GM23338 (cell line): ENCODE data around the gene LAP3. TPM values are rescaled to one million over a fixed set of nuclear protein-coding genes. Genes with fewer than 3 reads are reported as not detected.

Experiments used
- ATAC-seq: fragments of 200-7000 bp; cut with Tn5 transposase; 3 replicates; pipeline ENCODE4 v1.9.1; 2020
- DNase-seq: peaks from one replicate; pipeline ENCODE4 v3.0.0-alpha.2; 2015; ENCODE audit warnings: low spot score
- H2AFZ ChIP-seq: fragments of 200-600 bp; sonication (generic); 2 replicates; pipeline ENCODE4 v1.8.0; 2016; ENCODE audit warnings: antibody characterized with exemption, mild to moderate bottlenecking, moderate library complexity
- H3F3A ChIP-seq: fragments of 200-600 bp; sonication (generic); replicated peaks from 2 replicates; pipeline ENCODE4 v1.8.0; 2017; ENCODE audit warnings: antibody characterized with exemption, mixed run types, low read depth
- H3K27ac ChIP-seq: fragments of 200-600 bp; sonication (generic); 2 replicates; pipeline ENCODE4 v1.6.1; 2016; ENCODE audit warnings: low read depth
- H3K27me3 ChIP-seq: fragments of 200-600 bp; sonication (generic); 2 replicates; pipeline ENCODE4 v1.8.0; 2016; ENCODE audit warnings: mild to moderate bottlenecking, mixed run types, moderate library complexity; ENCODE audit not compliant: insufficient read depth
- H3K36me3 ChIP-seq: fragments of 200-600 bp; sonication (generic); 2 replicates; pipeline ENCODE4 v1.8.0; 2016; ENCODE audit warnings: mild to moderate bottlenecking; ENCODE audit not compliant: insufficient read depth
- H3K4me1 ChIP-seq: fragments of 200-600 bp; sonication (generic); 2 replicates; pipeline ENCODE4 v1.8.0; 2016; ENCODE audit warnings: mild to moderate bottlenecking, moderate library complexity; ENCODE audit not compliant: insufficient read depth
- H3K4me2 ChIP-seq: fragments of 200-600 bp; sonication (generic); 2 replicates; pipeline ENCODE4 v1.7.1; 2017; ENCODE audit warnings: mixed run types
- H3K4me3 ChIP-seq: fragments of 200-600 bp; sonication (generic); 2 replicates; pipeline ENCODE4 v1.6.1; 2016; ENCODE audit warnings: mixed run types
- H3K79me2 ChIP-seq: fragments of 200-600 bp; sonication (generic); replicated peaks from 2 replicates; pipeline ENCODE4 v1.8.0; 2017; ENCODE audit warnings: mild to moderate bottlenecking; ENCODE audit not compliant: insufficient read depth
- H3K9me2 ChIP-seq: fragments of 200-600 bp; sonication (generic); 2 replicates; pipeline ENCODE4 v1.8.0; 2017; ENCODE audit not compliant: insufficient read depth
- H4K20me1 ChIP-seq: fragments of 200-600 bp; sonication (generic); replicated peaks from 2 replicates; pipeline ENCODE4 v1.8.0; 2017; ENCODE audit warnings: mild to moderate bottlenecking; ENCODE audit not compliant: insufficient read depth
- H3K27ac Mint-ChIP-seq: 2 replicates; pipeline ENCODE4 v1.8.0; 2020; ENCODE audit warnings: inconsistent platforms, mild to moderate bottlenecking, moderate library complexity, mixed read lengths
- H3K27me3 Mint-ChIP-seq: 3 replicates; pipeline ENCODE4 v1.8.0; 2022; ENCODE audit warnings: low read depth, mild to moderate bottlenecking, moderate library complexity, mixed read lengths, inconsistent platforms; ENCODE audit not compliant: insufficient read depth, poor library complexity
- H3K36me3 Mint-ChIP-seq: 3 replicates; pipeline ENCODE4 v1.8.0; 2021; ENCODE audit warnings: low read depth, mild to moderate bottlenecking, inconsistent platforms, moderate library complexity, mixed read lengths
- H3K4me1 Mint-ChIP-seq: 3 replicates; pipeline ENCODE4 v1.8.0; 2020; ENCODE audit warnings: mild to moderate bottlenecking, inconsistent platforms, mixed read lengths
- H3K4me3 Mint-ChIP-seq: 3 replicates; pipeline ENCODE4 v1.8.0; 2021; ENCODE audit warnings: moderate library complexity, mild to moderate bottlenecking, inconsistent platforms, mixed read lengths
- H3K9me3 Mint-ChIP-seq: 3 replicates; pipeline ENCODE4 v1.8.0; 2020; ENCODE audit warnings: moderate library complexity, mild to moderate bottlenecking, inconsistent platforms, mixed read lengths
- CREB1 ChIP-seq: fragments of 250-450 bp; sonication (Bioruptor Pico); IDR thresholded peaks from 2 replicates; pipeline ENCODE4 v1.5.0; 2020; ENCODE audit warnings: low read depth, mild to moderate bottlenecking, moderate library complexity
- EZH2 ChIP-seq: fragments of 200-600 bp; sonication (generic); IDR thresholded peaks from one replicate; pipeline ENCODE4 v1.8.0; 2017; ENCODE audit warnings: antibody characterized with exemption, mild to moderate bottlenecking, low read depth; ENCODE audit not compliant: unreplicated experiment
- EZH2phosphoT487 ChIP-seq: fragments of 200-600 bp; sonication (generic); IDR thresholded peaks from one replicate; pipeline ENCODE4 v1.8.1; 2018; ENCODE audit warnings: antibody characterized with exemption; ENCODE audit not compliant: unreplicated experiment
- NANOG ChIP-seq: IDR thresholded peaks from 2 replicates; pipeline ENCODE4 v1.6.1; 2016; ENCODE audit warnings: antibody characterized with exemption, borderline replicate concordance
- POLR2AphosphoS5 ChIP-seq: IDR thresholded peaks from 2 replicates; pipeline ENCODE4 v1.6.1; 2016; ENCODE audit warnings: antibody characterized with exemption, low read depth
- ZNF331 ChIP-seq: fragments of 250-450 bp; sonication (Bioruptor Pico); IDR thresholded peaks from 2 replicates; pipeline ENCODE4 v1.5.0; 2020; ENCODE audit warnings: low read depth, mild to moderate bottlenecking, moderate library complexity
- polyA plus RNA-seq: library from polyadenylated mRNA; unstranded; fragments of >200 nt; fragmentation: Nextera tagmentation; extraction: Ambion mirVana; gene quantifications from 2 replicates; pipeline ENCODE4 v1.2.1, GENCODE V29; 2016
- total RNA-seq: library from RNA; depleted of rRNA; stranded (reverse); fragments of >200 nt; shearing (Covaris generic); gene quantifications from 2 replicates; pipeline ENCODE4 v1.2.3, GENCODE V29; 2014
- TF ChIP-seq, protein P1 (sequence below): fragments of 250-450 bp; sonication (Bioruptor Pico); IDR thresholded peaks from 2 replicates; pipeline ENCODE4 v1.5.0; 2020; ENCODE audit warnings: mild to moderate bottlenecking, moderate library complexity
- TF ChIP-seq, protein P2 (sequence below): IDR thresholded peaks from 2 replicates; pipeline ENCODE4 v1.6.1; 2016; ENCODE audit warnings: antibody characterized with exemption

The LAP3 gene
- total and polyA plus RNA-seq, 2 experiments from 2014 or later: 28.6 to 63.6 TPM

DNA sequence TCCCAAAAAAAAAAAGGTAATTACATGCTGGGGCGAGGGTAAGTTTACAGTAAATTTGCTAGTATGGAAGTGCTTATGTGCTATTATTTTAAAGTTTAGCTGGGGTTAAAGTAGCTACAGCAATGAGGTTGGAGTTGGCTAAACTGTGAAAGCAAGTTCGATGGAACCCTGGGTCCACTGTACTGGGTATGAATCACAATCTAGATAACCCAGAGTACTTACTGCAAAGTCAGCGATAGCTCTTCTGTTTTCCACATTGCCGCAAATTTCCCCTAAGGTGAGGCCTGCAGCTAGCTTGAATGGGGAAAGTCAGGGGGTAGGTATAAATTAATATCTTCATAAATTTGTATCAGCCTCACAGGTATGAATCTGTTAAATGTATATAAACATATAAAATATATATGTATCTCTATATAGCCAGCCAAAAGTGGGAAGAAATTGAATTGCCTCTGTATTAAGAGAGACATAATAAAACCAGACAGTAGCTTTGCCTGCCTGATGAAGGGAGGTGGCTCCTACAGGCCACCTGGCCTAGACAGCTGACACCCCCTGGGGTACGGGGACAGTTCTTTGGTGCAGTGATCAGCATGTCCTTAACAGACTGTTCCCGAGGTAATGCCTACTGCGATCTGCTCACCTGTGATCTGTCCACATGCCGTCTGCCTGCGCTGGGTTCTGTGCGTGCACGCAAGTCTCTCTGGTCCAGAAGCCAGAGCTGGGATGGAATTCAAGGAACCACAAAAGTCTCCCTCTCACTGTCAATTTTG is 31.4 kb upstream of the LAP3 start (continued):
- TF ChIP-seq, protein P1, sequence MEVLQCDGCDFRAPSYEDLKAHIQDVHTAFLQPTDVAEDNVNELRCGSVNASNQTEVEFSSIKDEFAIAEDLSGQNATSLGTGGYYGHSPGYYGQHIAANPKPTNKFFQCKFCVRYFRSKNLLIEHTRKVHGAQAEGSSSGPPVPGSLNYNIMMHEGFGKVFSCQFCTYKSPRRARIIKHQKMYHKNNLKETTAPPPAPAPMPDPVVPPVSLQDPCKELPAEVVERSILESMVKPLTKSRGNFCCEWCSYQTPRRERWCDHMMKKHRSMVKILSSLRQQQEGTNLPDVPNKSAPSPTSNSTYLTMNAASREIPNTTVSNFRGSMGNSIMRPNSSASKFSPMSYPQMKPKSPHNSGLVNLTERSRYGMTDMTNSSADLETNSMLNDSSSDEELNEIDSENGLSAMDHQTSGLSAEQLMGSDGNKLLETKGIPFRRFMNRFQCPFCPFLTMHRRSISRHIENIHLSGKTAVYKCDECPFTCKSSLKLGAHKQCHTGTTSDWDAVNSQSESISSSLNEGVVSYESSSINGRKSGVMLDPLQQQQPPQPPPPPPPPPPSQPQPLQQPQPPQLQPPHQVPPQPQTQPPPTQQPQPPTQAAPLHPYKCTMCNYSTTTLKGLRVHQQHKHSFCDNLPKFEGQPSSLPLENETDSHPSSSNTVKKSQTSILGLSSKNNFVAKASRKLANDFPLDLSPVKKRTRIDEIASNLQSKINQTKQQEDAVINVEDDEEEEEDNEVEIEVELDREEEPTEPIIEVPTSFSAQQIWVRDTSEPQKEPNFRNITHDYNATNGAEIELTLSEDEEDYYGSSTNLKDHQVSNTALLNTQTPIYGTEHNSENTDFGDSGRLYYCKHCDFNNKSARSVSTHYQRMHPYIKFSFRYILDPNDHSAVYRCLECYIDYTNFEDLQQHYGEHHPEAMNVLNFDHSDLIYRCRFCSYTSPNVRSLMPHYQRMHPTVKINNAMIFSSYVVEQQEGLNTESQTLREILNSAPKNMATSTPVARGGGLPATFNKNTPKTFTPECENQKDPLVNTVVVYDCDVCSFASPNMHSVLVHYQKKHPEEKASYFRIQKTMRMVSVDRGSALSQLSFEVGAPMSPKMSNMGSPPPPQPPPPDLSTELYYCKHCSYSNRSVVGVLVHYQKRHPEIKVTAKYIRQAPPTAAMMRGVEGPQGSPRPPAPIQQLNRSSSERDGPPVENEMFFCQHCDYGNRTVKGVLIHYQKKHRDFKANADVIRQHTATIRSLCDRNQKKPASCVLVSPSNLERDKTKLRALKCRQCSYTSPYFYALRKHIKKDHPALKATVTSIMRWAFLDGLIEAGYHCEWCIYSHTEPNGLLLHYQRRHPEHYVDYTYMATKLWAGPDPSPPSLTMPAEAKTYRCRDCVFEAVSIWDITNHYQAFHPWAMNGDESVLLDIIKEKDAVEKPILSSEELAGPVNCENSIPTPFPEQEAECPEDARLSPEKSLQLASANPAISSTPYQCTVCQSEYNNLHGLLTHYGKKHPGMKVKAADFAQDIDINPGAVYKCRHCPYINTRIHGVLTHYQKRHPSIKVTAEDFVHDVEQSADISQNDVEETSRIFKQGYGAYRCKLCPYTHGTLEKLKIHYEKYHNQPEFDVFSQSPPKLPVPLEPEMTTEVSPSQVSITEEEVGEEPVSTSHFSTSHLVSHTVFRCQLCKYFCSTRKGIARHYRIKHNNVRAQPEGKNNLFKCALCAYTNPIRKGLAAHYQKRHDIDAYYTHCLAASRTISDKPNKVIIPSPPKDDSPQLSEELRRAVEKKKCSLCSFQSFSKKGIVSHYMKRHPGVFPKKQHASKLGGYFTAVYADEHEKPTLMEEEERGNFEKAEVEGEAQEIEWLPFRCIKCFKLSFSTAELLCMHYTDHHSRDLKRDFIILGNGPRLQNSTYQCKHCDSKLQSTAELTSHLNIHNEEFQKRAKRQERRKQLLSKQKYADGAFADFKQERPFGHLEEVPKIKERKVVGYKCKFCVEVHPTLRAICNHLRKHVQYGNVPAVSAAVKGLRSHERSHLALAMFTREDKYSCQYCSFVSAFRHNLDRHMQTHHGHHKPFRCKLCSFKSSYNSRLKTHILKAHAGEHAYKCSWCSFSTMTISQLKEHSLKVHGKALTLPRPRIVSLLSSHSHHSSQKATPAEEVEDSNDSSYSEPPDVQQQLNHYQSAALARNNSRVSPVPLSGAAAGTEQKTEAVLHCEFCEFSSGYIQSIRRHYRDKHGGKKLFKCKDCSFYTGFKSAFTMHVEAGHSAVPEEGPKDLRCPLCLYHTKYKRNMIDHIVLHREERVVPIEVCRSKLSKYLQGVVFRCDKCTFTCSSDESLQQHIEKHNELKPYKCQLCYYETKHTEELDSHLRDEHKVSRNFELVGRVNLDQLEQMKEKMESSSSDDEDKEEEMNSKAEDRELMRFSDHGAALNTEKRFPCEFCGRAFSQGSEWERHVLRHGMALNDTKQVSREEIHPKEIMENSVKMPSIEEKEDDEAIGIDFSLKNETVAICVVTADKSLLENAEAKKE (CRISPR knock-in tag): no peak
- TF ChIP-seq ZNF331 (no peak), POLR2AphosphoS5 (no peak), EZH2 (no peak), EZH2phosphoT487 (no peak), CREB1 (CRISPR knock-in tag) (no peak), NANOG (no peak)

DNA sequence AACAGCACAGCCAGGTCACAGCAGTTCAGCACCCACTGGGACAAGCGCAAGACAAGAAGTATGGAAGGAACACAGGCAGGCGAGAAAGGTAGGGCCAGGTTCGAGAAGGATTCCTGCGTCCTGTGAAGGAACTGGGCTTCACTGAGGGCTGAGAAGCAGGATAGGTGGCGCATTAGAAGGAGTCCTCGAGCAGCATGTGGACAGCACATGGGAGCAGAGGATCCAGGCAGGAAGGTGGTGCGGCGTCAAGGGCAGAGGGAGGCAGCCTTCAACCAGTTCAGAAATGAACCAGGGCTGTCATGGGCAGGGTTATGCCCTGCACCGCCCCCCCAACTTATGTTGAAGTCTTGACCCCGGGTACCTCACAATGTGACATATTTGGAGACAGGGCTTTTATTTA is 30.8 kb upstream of the LAP3 start:
- Histone ChIP-seq H3K27me3 (no peaks in the 10 kb centered on the region), H3K27ac (no peak overlapping the region), H3K36me3 (no peaks in the 10 kb centered on the region), H3K9me2 (no peaks in the 10 kb centered on the region), H3K4me1 (no peaks in the 10 kb centered on the region), H4K20me1 (no peaks in the 10 kb centered on the region), H3K4me3 (no peak overlapping the region), H3K4me2 (no peak overlapping the region), H3K79me2 (no peaks in the 10 kb centered on the region), H3F3A (no peaks in the 10 kb centered on the region), H2AFZ (no peak overlapping the region)
- no peaks in the 10 kb centered on the region for H3K9me3 Mint-ChIP-seq
- H3K4me1 Mint-ChIP-seq: peaks cover 8% of the 10 kb centered on the region
- H3K27ac Mint-ChIP-seq: no peak overlapping the region
- peaks cover 14% of the 10 kb centered on the region for H3K27me3 Mint-ChIP-seq
- ATAC-seq (no peak), DNase-seq (no peak)
- TF ChIP-seq CREB1 (CRISPR knock-in tag) (no peak), POLR2AphosphoS5 (no peak)
- TF ChIP-seq, protein P2, sequence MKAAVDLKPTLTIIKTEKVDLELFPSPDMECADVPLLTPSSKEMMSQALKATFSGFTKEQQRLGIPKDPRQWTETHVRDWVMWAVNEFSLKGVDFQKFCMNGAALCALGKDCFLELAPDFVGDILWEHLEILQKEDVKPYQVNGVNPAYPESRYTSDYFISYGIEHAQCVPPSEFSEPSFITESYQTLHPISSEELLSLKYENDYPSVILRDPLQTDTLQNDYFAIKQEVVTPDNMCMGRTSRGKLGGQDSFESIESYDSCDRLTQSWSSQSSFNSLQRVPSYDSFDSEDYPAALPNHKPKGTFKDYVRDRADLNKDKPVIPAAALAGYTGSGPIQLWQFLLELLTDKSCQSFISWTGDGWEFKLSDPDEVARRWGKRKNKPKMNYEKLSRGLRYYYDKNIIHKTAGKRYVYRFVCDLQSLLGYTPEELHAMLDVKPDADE: no peak
- no peak overlapping the region for H3K4me3 Mint-ChIP-seq
- H3K36me3 Mint-ChIP-seq: no peaks in the 10 kb centered on the region
